ENCODE data around the gene BSX.

Gene BSX

GRCh38 chr11:122954455-122954854, 27.2 kb downstream of the BSX start:
- no peak for DNase-seq (ENCODE audit: low read depth)
- no peak for TF ChIP-seq CTCF (IDR thresholded peaks at IDR 0.05; ENCODE audit: control insufficient read depth, extremely low read depth, insufficient read depth)
- H3K4me3 ChIP-seq (ENCODE audit: low read depth, low read length), result no peak overlapping the region

- no peak overlapping the region for H3K4me3 ChIP-seq (ENCODE audit: low read depth, low read length)
- DNase-seq (ENCODE audit: low read depth), result no peak
- TF ChIP-seq CTCF (IDR thresholded peaks at IDR 0.05; ENCODE audit: control insufficient read depth, extremely low read depth, insufficient read depth), result no peak
These were observed 30.4 kb downstream of the BSX start for GRCh38 chr11:122951211-122951610.

GRCh38 chr11:122938557-122938956, 43.1 kb downstream of the BSX start:
- DNase-seq (ENCODE audit: low read depth), result no peak
- H3K4me3 ChIP-seq (ENCODE audit: low read depth, low read length), result no peak overlapping the region
- TF ChIP-seq CTCF (IDR thresholded peaks at IDR 0.05; ENCODE audit: control insufficient read depth, extremely low read depth, insufficient read depth), result no peak

GRCh38 chr11:122937983-122938382, 43.7 kb downstream of the BSX start:
- TF ChIP-seq CTCF (IDR thresholded peaks at IDR 0.05; ENCODE audit: control insufficient read depth, extremely low read depth, insufficient read depth), result no peak
- no peak for DNase-seq (ENCODE audit: low read depth)
- H3K4me3 ChIP-seq (ENCODE audit: low read depth, low read length), result no peak overlapping the region

GRCh38 chr11:122933416-122933815, 48.2 kb downstream of the BSX start:
- no peak for TF ChIP-seq CTCF (IDR thresholded peaks at IDR 0.05; ENCODE audit: control insufficient read depth, extremely low read depth, insufficient read depth)
- no peak overlapping the region for H3K4me3 ChIP-seq (ENCODE audit: low read depth, low read length)
- no peak for DNase-seq (ENCODE audit: low read depth)

GRCh38 chr11:122931510-122931909, 50.1 kb downstream of the BSX start:
- no peak for TF ChIP-seq CTCF (IDR thresholded peaks at IDR 0.05; ENCODE audit: control insufficient read depth, extremely low read depth, insufficient read depth)
- DNase-seq (ENCODE audit: low read depth), result no peak
- no peak overlapping the region for H3K4me3 ChIP-seq (ENCODE audit: low read depth, low read length)

Measured in LNCaP clone FGC (cell line).